Tibial nerve (tissue), 4 donors: ENCODE data around the gene SPDYE3. TPM values are rescaled to one million over a fixed set of nuclear protein-coding genes. Genes with fewer than 3 reads are reported as not detected.
"Not testable (repeated sequence)": the region's sequence is repeated elsewhere in the genome, so short reads cannot be mapped to it uniquely, and the experiment has no call there.

Source experiments
- DNase-seq, 2 donors: peaks; one replicate each; pipeline ENCODE4 v3.0.0-alpha.2; 2019; ENCODE audit warnings: low spot score in 2 of 2
- H3K27ac ChIP-seq, 4 donors: fragments of 200-600 bp; sonication (generic) in 3 of 4; one replicate each; pipeline ENCODE4 v1.5.1; 2017 to 2019; ENCODE audit warnings: mild to moderate bottlenecking in 1 of 4
- H3K27me3 ChIP-seq, 2 donors: fragments of 200-600 bp; sonication (generic) in 1 of 2; one replicate each; pipeline versions ENCODE4 v1.5.1 to v1.6.0; 2017 to 2019
- H3K36me3 ChIP-seq, 3 donors: fragments of 200-600 bp; sonication (generic); one replicate each; pipeline ENCODE4 v1.5.1; 2018 to 2019
- H3K4me1 ChIP-seq, 4 donors: fragments of 200-600 bp; sonication (generic) in 3 of 4; one replicate each; pipeline ENCODE4 v1.5.1; 2017 to 2019
- H3K4me3 ChIP-seq, 4 donors: fragments of 200-600 bp; sonication (generic) in 3 of 4; one replicate each; pipeline ENCODE4 v1.5.1; 2017 to 2019; ENCODE audit warnings: mild to moderate bottlenecking in 1 of 4, moderate library complexity in 1 of 4
- H3K9me3 ChIP-seq, 4 donors: fragments of 200-600 bp; sonication (generic) in 3 of 4; one replicate each; pipeline ENCODE4 v1.5.1; 2017 to 2019
- EP300 ChIP-seq, 2 donors: sonication (generic); formaldehyde crosslinking; IDR thresholded peaks; one replicate each; pipeline ENCODE4 v1.6.1; 2017; ENCODE audit warnings: antibody characterized with exemption in 2 of 2, mild to moderate bottlenecking in 1 of 2
- POLR2A ChIP-seq, 2 donors: fragments of 450-650 bp; IDR thresholded peaks; one replicate each; pipeline ENCODE4 v1.6.1; 2017; ENCODE audit warnings: antibody characterized with exemption in 2 of 2, mild to moderate bottlenecking in 2 of 2, moderate library complexity in 2 of 2
- WGBS, 2 donors: methylation state at CpG; one replicate each; pipeline ENCODE4 v1.1.5; 2018; 5-methylcytosine and 5-hydroxymethylcytosine counted together
- total RNA-seq, 4 donors: library from RNA; depleted of rRNA; stranded (reverse); fragments of >200 nt; gene quantifications; one replicate each; pipeline ENCODE4 v1.1.0, GENCODE V29; 2016
- TF ChIP-seq, protein P1 (sequence below), 5 experiments: fragments of 200-600 bp in 3 of 5; fragments of 450-650 bp in 2 of 5; sonication (generic) in 3 of 5; IDR thresholded peaks; one replicate each; pipeline ENCODE4 v1.5.1; 2016 to 2019; ENCODE audit warnings: antibody characterized with exemption in 5 of 5, mild to moderate bottlenecking in 3 of 5, moderate library complexity in 2 of 5

Gene SPDYE3
- total RNA-seq, 4 donors from 2014 or later: not detected

GRCh38 chr7:100335566-100336466, 28.3 kb downstream of the SPDYE3 start:
- Histone ChIP-seq H3K4me1 (peaks cover 0 to 20% (median 6%) of the 10 kb centered on the region in 4 donors), H3K36me3 (peaks cover 0 to 17% (median 0%) of the 10 kb centered on the region in 3 donors), H3K27ac (peak overlapping the region; percentile 87 to 95 (median 92)), H3K4me3 (peak overlapping the region; percentile 64 to 95 (median 78))
- 0% methylated on average over 65 to 71 of the region's 85 CpGs for WGBS, 2 donors
- TF ChIP-seq POLR2A (IDR thresholded peaks at IDR 0.05): peak; percentile 98 to 99
- TF ChIP-seq EP300 (IDR thresholded peaks at IDR 0.05): peak; percentile 87 to 99
- TF ChIP-seq, protein P1, sequence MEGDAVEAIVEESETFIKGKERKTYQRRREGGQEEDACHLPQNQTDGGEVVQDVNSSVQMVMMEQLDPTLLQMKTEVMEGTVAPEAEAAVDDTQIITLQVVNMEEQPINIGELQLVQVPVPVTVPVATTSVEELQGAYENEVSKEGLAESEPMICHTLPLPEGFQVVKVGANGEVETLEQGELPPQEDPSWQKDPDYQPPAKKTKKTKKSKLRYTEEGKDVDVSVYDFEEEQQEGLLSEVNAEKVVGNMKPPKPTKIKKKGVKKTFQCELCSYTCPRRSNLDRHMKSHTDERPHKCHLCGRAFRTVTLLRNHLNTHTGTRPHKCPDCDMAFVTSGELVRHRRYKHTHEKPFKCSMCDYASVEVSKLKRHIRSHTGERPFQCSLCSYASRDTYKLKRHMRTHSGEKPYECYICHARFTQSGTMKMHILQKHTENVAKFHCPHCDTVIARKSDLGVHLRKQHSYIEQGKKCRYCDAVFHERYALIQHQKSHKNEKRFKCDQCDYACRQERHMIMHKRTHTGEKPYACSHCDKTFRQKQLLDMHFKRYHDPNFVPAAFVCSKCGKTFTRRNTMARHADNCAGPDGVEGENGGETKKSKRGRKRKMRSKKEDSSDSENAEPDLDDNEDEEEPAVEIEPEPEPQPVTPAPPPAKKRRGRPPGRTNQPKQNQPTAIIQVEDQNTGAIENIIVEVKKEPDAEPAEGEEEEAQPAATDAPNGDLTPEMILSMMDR (IDR thresholded peaks at IDR 0.05): peak in 3 of 5 experiments; percentile 6 to 48 (median 36)
- not testable (repeated sequence) for H3K27me3 ChIP-seq, H3K9me3 ChIP-seq
- peak; percentile 77 to 81 for DNase-seq

- H3K9me3 ChIP-seq, DNase-seq, H3K27me3 ChIP-seq, H3K4me3 ChIP-seq, H3K27ac ChIP-seq: not testable (repeated sequence)
- H3K36me3 ChIP-seq: peaks cover 0 to 36% (median 0%) of the 10 kb centered on the region in 3 donors
- H3K4me1 ChIP-seq: peaks cover 0 to 24% (median 6%) of the 10 kb centered on the region in 4 donors
- 78 to 79% methylated on average over 15 of the region's 15 CpGs for WGBS, 2 donors
Observed at GRCh38 chr7:100338083-100338696, 30.7 kb downstream of the SPDYE3 start.

DNA sequence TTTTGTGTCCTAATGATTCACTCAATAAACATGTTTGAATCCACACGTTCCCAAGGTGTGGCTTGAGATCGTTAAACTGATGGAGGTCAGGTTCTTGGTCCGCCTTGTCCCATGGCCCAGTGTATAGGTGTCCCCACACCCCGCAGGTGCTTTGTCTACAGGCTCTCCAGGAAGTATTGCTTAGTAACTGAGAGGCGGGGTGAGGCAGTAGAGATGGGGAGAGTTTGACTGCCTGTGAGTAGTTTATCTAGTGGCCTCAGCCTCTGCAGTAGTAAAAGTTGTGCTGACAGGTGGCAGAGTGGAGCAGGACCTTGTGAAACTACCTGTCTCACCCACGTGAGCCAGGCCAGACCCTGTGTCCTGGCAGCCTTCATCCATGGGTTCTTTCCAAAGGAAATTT, 33.8 kb downstream of the SPDYE3 start:
- WGBS, 2 donors: 75 to 81% methylated on average over 6 of the region's 6 CpGs

DNA sequence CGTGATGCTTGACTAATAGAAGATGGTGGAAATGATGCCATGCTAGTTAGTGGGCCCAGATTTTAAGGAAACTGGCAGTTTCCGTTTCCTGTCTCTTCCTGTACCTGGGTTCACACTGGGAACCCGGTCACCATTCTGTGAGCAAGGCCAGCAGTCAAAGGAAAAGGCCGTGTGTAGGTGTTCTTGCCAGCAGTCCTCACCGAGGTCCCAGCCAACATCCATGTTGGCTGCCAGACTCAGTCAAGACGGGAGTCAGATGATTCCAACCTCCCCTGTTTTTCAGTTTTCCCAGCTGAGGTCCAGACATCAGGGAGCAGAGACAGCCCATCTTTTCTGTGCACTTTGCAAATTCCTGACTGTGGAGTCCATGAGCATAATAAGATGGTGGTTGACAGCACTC, 35.3 kb downstream of the SPDYE3 start:
- Histone ChIP-seq H3K4me3 (no peak overlapping the region), H3K9me3 (no peaks in the 10 kb centered on the region), H3K27me3 (no peaks in the 10 kb centered on the region), H3K4me1 (peaks cover 0 to 35% (median 3%) of the 10 kb centered on the region in 4 donors), H3K36me3 (peaks cover 0 to 62% (median under 1%) of the 10 kb centered on the region in 3 donors), H3K27ac (no peak overlapping the region)
- DNase-seq: no peak
- 70 to 87% methylated on average over 6 of the region's 6 CpGs for WGBS, 2 donors
- TF ChIP-seq, protein P1 (IDR thresholded peaks at IDR 0.05): no peak
- no peak for TF ChIP-seq POLR2A (IDR thresholded peaks at IDR 0.05)
- TF ChIP-seq EP300 (IDR thresholded peaks at IDR 0.05): no peak

More for the DNA sequence above, 33.8 kb downstream of the SPDYE3 start:
- Histone ChIP-seq H3K4me1 (peaks cover 0 to 31% (median 7%) of the 10 kb centered on the region in 4 donors), H3K36me3 (peaks cover 0 to 47% (median 0%) of the 10 kb centered on the region in 3 donors)
- not testable (repeated sequence) for H3K27me3 ChIP-seq, H3K27ac ChIP-seq, H3K4me3 ChIP-seq, H3K9me3 ChIP-seq, DNase-seq

DNA sequence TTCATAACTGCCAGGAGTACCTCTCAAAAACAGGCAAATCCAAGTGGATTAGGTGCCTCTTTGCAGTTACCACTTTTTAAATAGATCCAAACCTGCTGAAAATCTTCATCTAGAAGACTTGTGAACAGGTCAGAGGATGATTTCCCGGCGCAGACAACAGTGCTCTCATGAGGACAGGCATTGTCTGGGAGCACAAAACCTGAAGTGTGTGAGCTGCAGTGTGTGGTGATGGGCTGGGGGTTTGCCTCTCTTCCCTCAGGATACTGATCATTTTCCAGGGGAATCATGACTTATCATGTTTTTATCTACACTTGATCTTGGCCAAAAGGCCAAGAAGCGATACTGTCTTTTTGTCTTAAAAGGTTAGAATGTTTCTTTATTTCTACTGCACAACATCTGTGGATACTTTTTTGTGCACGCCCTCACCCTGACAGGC, 36.6 kb downstream of the SPDYE3 start:
- H3K27me3 ChIP-seq, DNase-seq, H3K9me3 ChIP-seq, H3K4me3 ChIP-seq: not testable (repeated sequence)
- peaks cover 0 to 61% (median 4%) of the 10 kb centered on the region in 3 donors for H3K36me3 ChIP-seq
- peaks cover 0 to 42% (median 7%) of the 10 kb centered on the region in 4 donors for H3K4me1 ChIP-seq
- TF ChIP-seq, protein P1 (IDR thresholded peaks at IDR 0.05): peak in 1 of 5 experiments; percentile 3
- 62 to 73% methylated on average over 4 of the region's 4 CpGs for WGBS, 2 donors
- H3K27ac ChIP-seq: peak overlapping the region in 3 of 4 donors; percentile 17 to 83 (median 79)
